ENCODE results near the gene ACBD7. TPM values are rescaled to one million over a fixed set of nuclear protein-coding genes. Genes with fewer than 3 reads are reported as not detected.
A peak's percentile ranks its signal among the peaks of the same experiment; 100 is the strongest.

ACBD7 gene
- under 1 TPM; 0.09 to 0.10 TPM for polyA plus RNA-seq

- Histone ChIP-seq H3K4me3 (ENCODE audit: low read depth in 1 of 2, low read length in 2 of 2) (peak within 1 kb of the TSS; percentile 40 to 56), H3K36me3 (ENCODE audit: control insufficient read depth in 2 of 2, insufficient read depth in 2 of 2, low read length in 1 of 2) (no peaks in the 10 kb centered on the region), H3K4me1 (ENCODE audit: control insufficient read depth in 2 of 2, insufficient read depth in 2 of 2, low read length in 1 of 2) (peaks cover 0 to 2% of the 10 kb centered on the region in 2 donors), H3K9me3 (ENCODE audit: control insufficient read depth in 2 of 2, insufficient read depth in 1 of 2, low read depth in 1 of 2, low read length in 1 of 2) (no peaks in the 10 kb centered on the region), H3K27me3 (ENCODE audit: control insufficient read depth in 1 of 2, insufficient read depth in 2 of 2, low read length in 2 of 2) (no peaks in the 10 kb centered on the region), H3K27ac (ENCODE audit: low read depth in 2 of 2, low read length in 1 of 2) (no peak within 1 kb of the TSS)
- 6% methylated on average over 63 of the region's 63 CpGs for WGBS, 2 donors
These were observed at the start of gene ACBD7 for GRCh38 chr10:15088428-15089261. ACBD7 (minus strand) TSS chr10:15088776; CDS start chr10:15088728, 48 bp downstream.

- Histone ChIP-seq H3K4me1 (ENCODE audit: control insufficient read depth in 2 of 2, insufficient read depth in 2 of 2, low read length in 1 of 2) (no peaks in the 10 kb centered on the region), H3K36me3 (ENCODE audit: control insufficient read depth in 2 of 2, insufficient read depth in 2 of 2, low read length in 1 of 2) (peaks cover 6 to 13% of the 10 kb centered on the region in 2 donors)
- WGBS, 2 donors = 100% methylated on average over 1 of the region's 1 CpG
These were observed 49.1 kb upstream of the ACBD7 start for GRCh38 chr10:15137636-15138035.

DNA sequence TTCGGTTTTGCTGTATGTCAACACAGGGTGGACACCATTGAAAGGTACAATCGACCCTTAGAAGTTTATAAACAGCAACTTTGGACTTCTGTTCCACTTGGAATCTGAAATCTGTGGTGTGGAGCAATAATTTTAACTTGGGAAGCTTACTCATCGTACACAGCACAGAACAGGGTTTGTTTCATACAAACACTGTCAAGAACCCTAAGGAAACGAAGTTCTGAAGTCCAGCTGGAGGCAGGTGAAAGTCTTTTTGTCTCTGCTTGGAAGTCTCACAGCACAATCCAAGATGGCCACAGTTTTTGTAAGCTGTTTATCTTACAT lies 48.4 kb upstream of the ACBD7 start:
- Histone ChIP-seq H3K27me3 (ENCODE audit: control insufficient read depth in 1 of 2, insufficient read depth in 2 of 2, low read length in 2 of 2) (no peaks in the 10 kb centered on the region), H3K4me1 (ENCODE audit: control insufficient read depth in 2 of 2, insufficient read depth in 2 of 2, low read length in 1 of 2) (no peaks in the 10 kb centered on the region), H3K4me3 (ENCODE audit: low read depth in 1 of 2, low read length in 2 of 2) (no peak overlapping the region), H3K27ac (ENCODE audit: low read depth in 2 of 2, low read length in 1 of 2) (no peak overlapping the region), H3K36me3 (ENCODE audit: control insufficient read depth in 2 of 2, insufficient read depth in 2 of 2, low read length in 1 of 2) (peaks cover 6 to 13% of the 10 kb centered on the region in 2 donors), H3K9me3 (ENCODE audit: control insufficient read depth in 2 of 2, insufficient read depth in 1 of 2, low read depth in 1 of 2, low read length in 1 of 2) (no peaks in the 10 kb centered on the region)
- 81 to 84% methylated on average over 4 of the region's 4 CpGs for WGBS, 2 donors

More at GRCh38 chr10:15137636-15138035, 49.1 kb upstream of the ACBD7 start:
- H3K9me3 ChIP-seq (ENCODE audit: control insufficient read depth in 2 of 2, insufficient read depth in 1 of 2, low read depth in 1 of 2, low read length in 1 of 2) = no peaks in the 10 kb centered on the region
- no peak overlapping the region for H3K27ac ChIP-seq (ENCODE audit: low read depth in 2 of 2, low read length in 1 of 2)
- H3K4me3 ChIP-seq (ENCODE audit: low read depth in 1 of 2, low read length in 2 of 2) = no peak overlapping the region
- no peaks in the 10 kb centered on the region for H3K27me3 ChIP-seq (ENCODE audit: control insufficient read depth in 1 of 2, insufficient read depth in 2 of 2, low read length in 2 of 2)

DNA sequence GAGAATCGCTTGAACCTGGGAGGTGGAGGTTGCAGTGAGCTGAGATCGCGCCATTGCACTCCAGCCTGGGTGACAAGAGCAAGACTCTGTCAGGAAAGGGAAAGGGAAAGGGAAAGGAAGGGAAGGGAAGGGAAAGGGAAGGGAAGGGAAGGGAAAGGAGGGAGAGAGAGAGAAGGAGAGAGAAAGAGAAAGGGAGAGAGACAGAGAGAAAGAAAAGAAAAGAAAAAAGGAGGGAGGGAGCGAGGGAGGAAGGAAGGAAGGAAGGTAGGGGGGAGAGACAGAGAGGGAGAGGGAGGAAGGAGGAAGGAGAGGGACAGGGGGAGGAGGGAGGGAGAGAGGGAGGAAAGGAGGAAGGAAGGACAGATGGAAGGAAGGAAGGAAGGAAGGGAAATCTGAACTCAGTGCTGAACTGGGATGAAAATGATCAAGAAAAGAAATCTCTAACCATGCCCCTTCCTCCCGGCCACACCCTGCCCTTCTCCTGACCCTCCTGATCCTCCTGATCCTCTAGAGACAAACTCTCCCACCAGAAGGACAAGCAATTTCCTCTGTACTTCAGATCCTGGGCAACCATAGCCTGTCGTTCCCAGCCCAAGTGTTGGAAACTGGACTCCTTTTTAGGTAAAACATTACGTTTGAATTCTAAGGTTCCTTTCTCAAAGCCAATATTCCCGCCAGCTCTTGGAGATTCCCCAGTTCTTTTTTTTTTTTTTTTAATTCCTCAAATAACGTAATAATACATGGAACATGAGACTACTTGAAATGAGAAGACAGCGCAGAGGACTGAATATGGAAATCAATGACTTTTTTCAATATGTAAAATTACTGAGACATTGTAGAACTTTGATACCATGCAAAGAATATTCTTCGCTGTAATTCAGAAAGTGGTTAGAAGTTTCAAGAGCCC lies 47.8 kb upstream of the ACBD7 start:
- no peak overlapping the region for H3K27ac ChIP-seq (ENCODE audit: low read depth in 2 of 2, low read length in 1 of 2)
- H3K27me3 ChIP-seq (ENCODE audit: control insufficient read depth in 1 of 2, insufficient read depth in 2 of 2, low read length in 2 of 2) = no peaks in the 10 kb centered on the region
- peaks cover 6 to 13% of the 10 kb centered on the region in 2 donors for H3K36me3 ChIP-seq (ENCODE audit: control insufficient read depth in 2 of 2, insufficient read depth in 2 of 2, low read length in 1 of 2)
- no peaks in the 10 kb centered on the region for H3K4me1 ChIP-seq (ENCODE audit: control insufficient read depth in 2 of 2, insufficient read depth in 2 of 2, low read length in 1 of 2)
- H3K4me3 ChIP-seq (ENCODE audit: low read depth in 1 of 2, low read length in 2 of 2) = no peak overlapping the region
- H3K9me3 ChIP-seq (ENCODE audit: control insufficient read depth in 2 of 2, insufficient read depth in 1 of 2, low read depth in 1 of 2, low read length in 1 of 2) = no peaks in the 10 kb centered on the region
- WGBS, 2 donors = 92 to 93% methylated on average over 10 to 11 of the region's 11 CpGs

DNA sequence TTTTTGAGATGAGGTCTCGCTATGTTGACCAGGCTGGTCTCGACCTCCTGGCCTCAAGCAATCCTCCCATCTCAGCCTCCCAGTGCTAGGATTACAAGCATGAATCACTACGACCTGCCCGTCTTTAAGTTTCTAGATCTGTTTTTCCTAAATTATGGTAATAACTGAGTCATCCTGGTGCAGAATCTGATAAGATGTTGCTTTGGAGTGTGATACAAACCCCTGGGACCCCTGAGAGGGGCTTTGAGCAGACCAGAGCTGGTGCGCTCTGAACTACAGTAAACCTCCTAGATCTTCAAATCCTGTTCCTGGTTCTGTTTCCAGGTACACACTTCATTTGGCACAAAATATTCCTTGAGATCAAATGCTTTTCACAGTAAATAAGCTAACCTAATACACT lies 42.8 kb upstream of the ACBD7 start:
- 97 to 99% methylated on average over 5 of the region's 5 CpGs for WGBS, 2 donors
- peaks cover 6 to 9% of the 10 kb centered on the region in 2 donors for H3K36me3 ChIP-seq (ENCODE audit: control insufficient read depth in 2 of 2, insufficient read depth in 2 of 2, low read length in 1 of 2)

DNA sequence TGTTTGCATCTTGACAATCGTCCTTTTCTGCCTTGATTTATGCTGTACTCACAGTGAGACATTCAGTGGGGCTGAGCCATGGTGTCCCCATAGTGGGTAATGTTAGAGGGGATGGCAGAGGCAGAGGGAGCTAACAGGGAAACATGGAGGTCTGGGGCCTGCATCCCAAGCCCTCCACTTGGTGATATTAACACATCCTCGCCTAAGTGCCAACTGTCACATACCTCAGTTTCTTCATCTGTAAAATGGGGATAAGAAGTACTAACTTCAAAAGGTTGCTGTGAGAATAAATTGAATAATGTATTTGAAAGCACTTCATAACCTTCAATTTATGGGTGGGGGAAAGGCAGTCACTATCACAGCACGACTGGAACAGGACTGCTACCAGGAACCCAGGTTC lies 36.3 kb upstream of the ACBD7 start:
- H3K9me3 ChIP-seq (ENCODE audit: control insufficient read depth in 2 of 2, insufficient read depth in 1 of 2, low read depth in 1 of 2, low read length in 1 of 2) = no peaks in the 10 kb centered on the region
- H3K27me3 ChIP-seq (ENCODE audit: control insufficient read depth in 1 of 2, insufficient read depth in 2 of 2, low read length in 2 of 2) = no peaks in the 10 kb centered on the region
- 81 to 88% methylated on average over 3 of the region's 3 CpGs for WGBS, 2 donors
- no peak overlapping the region for H3K27ac ChIP-seq (ENCODE audit: low read depth in 2 of 2, low read length in 1 of 2)
- H3K4me3 ChIP-seq (ENCODE audit: low read depth in 1 of 2, low read length in 2 of 2) = no peak overlapping the region
- H3K36me3 ChIP-seq (ENCODE audit: control insufficient read depth in 2 of 2, insufficient read depth in 2 of 2, low read length in 1 of 2) = peaks cover 2 to 3% of the 10 kb centered on the region in 2 donors
- no peaks in the 10 kb centered on the region for H3K4me1 ChIP-seq (ENCODE audit: control insufficient read depth in 2 of 2, insufficient read depth in 2 of 2, low read length in 1 of 2)

More for the DNA sequence above, 42.8 kb upstream of the ACBD7 start:
- H3K4me1 ChIP-seq (ENCODE audit: control insufficient read depth in 2 of 2, insufficient read depth in 2 of 2, low read length in 1 of 2) = no peaks in the 10 kb centered on the region
- H3K9me3 ChIP-seq (ENCODE audit: control insufficient read depth in 2 of 2, insufficient read depth in 1 of 2, low read depth in 1 of 2, low read length in 1 of 2) = no peaks in the 10 kb centered on the region
- H3K4me3 ChIP-seq (ENCODE audit: low read depth in 1 of 2, low read length in 2 of 2) = no peak overlapping the region
- H3K27ac ChIP-seq (ENCODE audit: low read depth in 2 of 2, low read length in 1 of 2) = no peak overlapping the region
- H3K27me3 ChIP-seq (ENCODE audit: control insufficient read depth in 1 of 2, insufficient read depth in 2 of 2, low read length in 2 of 2) = no peaks in the 10 kb centered on the region

GRCh38 chr10:15124190-15124589 lies 35.6 kb upstream of the ACBD7 start:
- Histone ChIP-seq H3K27ac (ENCODE audit: low read depth in 2 of 2, low read length in 1 of 2) (no peak overlapping the region), H3K4me3 (ENCODE audit: low read depth in 1 of 2, low read length in 2 of 2) (no peak overlapping the region), H3K36me3 (ENCODE audit: control insufficient read depth in 2 of 2, insufficient read depth in 2 of 2, low read length in 1 of 2) (peaks cover 0 to 4% of the 10 kb centered on the region in 2 donors), H3K9me3 (ENCODE audit: control insufficient read depth in 2 of 2, insufficient read depth in 1 of 2, low read depth in 1 of 2, low read length in 1 of 2) (no peaks in the 10 kb centered on the region), H3K27me3 (ENCODE audit: control insufficient read depth in 1 of 2, insufficient read depth in 2 of 2, low read length in 2 of 2) (no peaks in the 10 kb centered on the region), H3K4me1 (ENCODE audit: control insufficient read depth in 2 of 2, insufficient read depth in 2 of 2, low read length in 1 of 2) (no peaks in the 10 kb centered on the region)
- 93 to 99% methylated on average over 9 of the region's 9 CpGs for WGBS, 2 donors

- H3K36me3 ChIP-seq (ENCODE audit: control insufficient read depth in 2 of 2, insufficient read depth in 2 of 2, low read length in 1 of 2) = peaks cover 2 to 4% of the 10 kb centered on the region in 2 donors
- H3K9me3 ChIP-seq (ENCODE audit: control insufficient read depth in 2 of 2, insufficient read depth in 1 of 2, low read depth in 1 of 2, low read length in 1 of 2) = no peaks in the 10 kb centered on the region
- WGBS, 2 donors = 41 to 51% methylated on average over 3 of the region's 3 CpGs
- no peaks in the 10 kb centered on the region for H3K4me1 ChIP-seq (ENCODE audit: control insufficient read depth in 2 of 2, insufficient read depth in 2 of 2, low read length in 1 of 2)
- no peaks in the 10 kb centered on the region for H3K27me3 ChIP-seq (ENCODE audit: control insufficient read depth in 1 of 2, insufficient read depth in 2 of 2, low read length in 2 of 2)
- no peak overlapping the region for H3K4me3 ChIP-seq (ENCODE audit: low read depth in 1 of 2, low read length in 2 of 2)
- H3K27ac ChIP-seq (ENCODE audit: low read depth in 2 of 2, low read length in 1 of 2) = no peak overlapping the region
These were observed 35.2 kb upstream of the ACBD7 start for GRCh38 chr10:15123749-15124184.

DNA sequence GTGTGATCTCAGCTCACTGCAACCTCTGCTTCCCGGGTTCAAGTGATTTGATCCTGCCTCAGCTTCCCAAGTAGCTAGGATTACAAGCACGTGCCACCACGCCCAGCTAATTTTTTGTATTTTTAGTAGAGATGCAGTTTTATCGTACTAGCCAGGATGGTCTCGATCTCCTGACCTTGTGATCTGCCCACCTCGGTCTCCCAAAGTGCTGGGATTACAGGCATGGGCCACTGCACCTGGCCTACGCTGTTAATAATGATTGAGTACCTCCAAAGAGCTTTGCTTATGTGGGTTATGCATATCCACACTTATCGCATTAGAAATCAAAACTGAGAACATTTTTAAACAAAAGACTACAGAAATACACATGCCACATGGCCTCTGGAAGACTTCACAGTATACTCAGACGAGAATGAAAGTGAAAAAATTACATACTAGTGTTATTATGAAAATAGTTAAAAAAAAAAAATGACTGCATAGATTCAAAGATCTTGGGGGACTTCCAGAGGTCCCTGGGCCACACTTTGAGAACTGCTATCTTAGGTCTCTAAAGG lies 34.0 kb upstream of the ACBD7 start:
- WGBS, 2 donors = 91 to 92% methylated on average over 9 of the region's 9 CpGs
- Histone ChIP-seq H3K4me3 (ENCODE audit: low read depth in 1 of 2, low read length in 2 of 2) (no peak overlapping the region), H3K36me3 (ENCODE audit: control insufficient read depth in 2 of 2, insufficient read depth in 2 of 2, low read length in 1 of 2) (peaks cover 4% of the 10 kb centered on the region in 2 donors), H3K9me3 (ENCODE audit: control insufficient read depth in 2 of 2, insufficient read depth in 1 of 2, low read depth in 1 of 2, low read length in 1 of 2) (no peaks in the 10 kb centered on the region), H3K4me1 (ENCODE audit: control insufficient read depth in 2 of 2, insufficient read depth in 2 of 2, low read length in 1 of 2) (no peaks in the 10 kb centered on the region), H3K27ac (ENCODE audit: low read depth in 2 of 2, low read length in 1 of 2) (no peak overlapping the region), H3K27me3 (ENCODE audit: control insufficient read depth in 1 of 2, insufficient read depth in 2 of 2, low read length in 2 of 2) (no peaks in the 10 kb centered on the region)

All from esophagus (tissue), 2 donors.